SK-N-MC (cell line): ENCODE measurements around the gene TLK1.

Experiments used
- EZH2 ChIP-seq: fragments of 200-600 bp; sonication (generic); IDR thresholded peaks from one replicate; pipeline ENCODE4 v1.6.1; 2017; ENCODE audit warnings: antibody characterized with exemption
- POLR2AphosphoS5 ChIP-seq: IDR thresholded peaks from 2 replicates; pipeline ENCODE4 v1.6.1; 2012; ENCODE audit warnings: mild to moderate bottlenecking, low read depth, low read length, borderline replicate concordance

DNA sequence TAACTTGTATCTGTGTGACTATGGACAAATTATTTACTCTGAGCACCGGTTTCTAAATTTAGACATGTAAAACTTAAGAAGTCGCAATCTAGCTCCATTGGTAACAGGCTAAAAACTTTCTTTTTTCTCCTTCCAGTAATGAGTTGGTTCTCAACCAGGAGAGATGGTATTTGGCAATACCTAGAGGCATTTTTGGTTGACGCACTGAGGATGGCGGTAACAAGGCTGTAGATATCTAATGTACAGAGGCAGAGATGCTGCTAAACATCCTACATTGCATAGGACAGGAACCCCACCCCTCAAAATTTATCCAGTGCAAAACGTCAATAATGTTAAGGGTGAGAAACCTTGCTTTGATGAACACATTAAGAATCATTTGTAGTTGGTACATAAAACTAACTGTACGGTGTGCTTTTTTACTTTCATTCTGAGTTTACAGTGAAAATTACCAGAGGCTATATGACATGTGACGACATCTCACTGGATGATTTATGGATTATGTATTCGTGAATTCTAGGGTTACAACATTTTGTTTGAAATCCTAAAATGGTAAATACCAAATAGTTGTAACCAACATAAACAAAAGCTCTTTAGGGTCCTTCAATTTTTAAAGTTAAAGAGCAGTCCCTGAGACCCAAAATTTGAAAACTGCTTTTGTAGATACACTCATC, 91.3 kb downstream of the TLK1 start:
- TF ChIP-seq EZH2 (no peak), POLR2AphosphoS5 (no peak)
